Measurements from ENCODE around the gene HSPA14. TPM values are rescaled to one million over a fixed set of nuclear protein-coding genes. Genes with fewer than 3 reads are reported as not detected.
A peak's percentile ranks its signal among the peaks of the same experiment; 100 is the strongest.
"Not testable (repeated sequence)": the region's sequence is repeated elsewhere in the genome, so short reads cannot be mapped to it uniquely, and the experiment has no call there.

Gene HSPA14
- total RNA-seq, 1 donor from 2014 or later, result 9.5 TPM

- DNase-seq (ENCODE audit: low read depth), result peak; percentile 24
These were observed 42.1 kb downstream of the HSPA14 start for GRCh38 chr10:14880229-14880628.

- DNase-seq (ENCODE audit: low read depth), result no peak
These were observed 46.0 kb downstream of the HSPA14 start for GRCh38 chr10:14884082-14884481.

GRCh38 chr10:14889318-14889717 is 51.2 kb downstream of the HSPA14 start:
- peak; percentile 16 for DNase-seq (ENCODE audit: low read depth)

DNA sequence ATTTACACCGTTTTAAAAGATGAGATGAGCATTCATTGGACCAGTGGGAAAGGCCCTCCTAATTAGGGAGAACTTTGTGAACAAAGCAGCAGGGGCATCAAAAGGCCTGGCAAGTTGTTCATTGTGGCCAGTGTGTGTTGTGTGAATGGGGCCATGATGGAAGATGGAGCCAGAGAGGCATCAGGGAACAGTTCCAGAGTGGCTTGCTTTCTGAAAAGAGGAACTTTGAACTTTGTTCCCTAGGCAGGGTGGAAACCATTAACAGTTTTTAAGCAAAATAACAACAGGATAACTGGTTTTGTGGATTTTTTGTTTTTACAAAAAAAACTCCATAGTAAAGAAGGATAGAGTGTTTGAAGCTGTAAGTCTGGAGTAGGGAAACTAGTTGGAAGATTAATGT is 53.0 kb downstream of the HSPA14 start:
- DNase-seq (ENCODE audit: low read depth), result no peak

GRCh38 chr10:14904316-14904732 is 66.2 kb downstream of the HSPA14 start:
- DNase-seq (ENCODE audit: low read depth), result peak; percentile 46

DNA sequence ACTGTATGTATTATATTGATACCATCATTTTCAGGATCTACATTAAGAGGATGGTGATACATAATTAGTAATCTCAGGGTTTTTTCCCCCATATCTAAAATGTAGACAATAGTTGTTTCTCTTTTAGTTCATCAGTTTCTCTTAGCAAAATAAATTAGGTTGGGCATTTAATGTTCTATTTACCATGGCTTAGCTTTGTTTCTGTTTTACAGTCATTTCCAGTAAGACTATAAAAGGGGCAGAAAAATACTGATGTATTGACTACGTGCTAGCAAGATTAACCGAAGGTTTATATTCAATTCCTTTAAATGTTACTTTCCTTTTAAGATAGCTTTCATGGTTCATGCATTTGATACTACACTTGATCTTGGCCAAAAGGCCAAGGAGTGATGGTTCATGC is 66.8 kb downstream of the HSPA14 start:
- DNase-seq (ENCODE audit: low read depth), result no peak

GRCh38 chr10:14905890-14906289 is 67.8 kb downstream of the HSPA14 start:
- DNase-seq (ENCODE audit: low read depth), result no peak

- no peak for DNase-seq (ENCODE audit: low read depth)
These were observed 68.7 kb downstream of the HSPA14 start for GRCh38 chr10:14906765-14907164.

DNA sequence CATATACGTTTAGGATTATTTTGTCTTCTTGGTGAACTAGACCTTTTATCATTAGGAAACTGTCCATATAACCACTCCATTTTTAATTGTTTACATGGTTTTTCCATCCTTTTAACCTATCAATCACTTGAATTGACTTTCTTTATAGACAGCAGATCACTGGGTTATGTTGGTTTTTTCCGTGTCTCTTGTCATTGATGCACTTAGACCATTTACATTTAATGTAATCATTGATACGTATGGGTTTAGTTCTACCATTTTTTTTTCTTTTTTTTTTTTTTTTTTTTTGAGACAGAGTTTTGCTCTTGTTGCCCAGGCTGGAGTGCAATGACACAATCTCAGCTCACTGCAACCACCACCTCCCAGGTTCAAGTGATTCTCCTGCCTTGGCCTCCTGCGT is 69.5 kb downstream of the HSPA14 start:
- not testable (repeated sequence) for DNase-seq (ENCODE audit: low read depth)

- no peak for DNase-seq (ENCODE audit: low read depth)
These were observed 71.0 kb downstream of the HSPA14 start for GRCh38 chr10:14909101-14909500.

DNA sequence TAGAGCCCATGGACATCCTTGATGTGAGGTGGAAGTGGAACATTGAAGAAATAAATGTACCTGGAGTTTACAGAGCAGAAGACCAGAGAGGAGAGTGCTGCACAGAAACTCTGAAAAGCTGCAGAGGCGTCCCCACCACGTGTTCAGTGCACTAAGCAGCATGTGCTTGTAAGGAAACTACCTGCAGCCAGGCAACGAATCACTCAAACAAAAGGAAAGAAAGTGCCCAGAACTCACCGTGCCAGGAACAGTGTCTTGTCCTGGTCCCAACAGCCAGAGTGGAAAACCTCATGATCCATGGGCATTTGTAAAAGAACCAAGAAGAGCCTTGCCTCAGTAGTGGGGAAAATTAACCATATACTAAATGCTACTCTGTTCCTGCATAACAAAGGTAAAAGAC is 72.8 kb downstream of the HSPA14 start:
- DNase-seq (ENCODE audit: low read depth), result no peak

GRCh38 chr10:14911801-14912200 is 73.7 kb downstream of the HSPA14 start:
- no peak for DNase-seq (ENCODE audit: low read depth)

DNA sequence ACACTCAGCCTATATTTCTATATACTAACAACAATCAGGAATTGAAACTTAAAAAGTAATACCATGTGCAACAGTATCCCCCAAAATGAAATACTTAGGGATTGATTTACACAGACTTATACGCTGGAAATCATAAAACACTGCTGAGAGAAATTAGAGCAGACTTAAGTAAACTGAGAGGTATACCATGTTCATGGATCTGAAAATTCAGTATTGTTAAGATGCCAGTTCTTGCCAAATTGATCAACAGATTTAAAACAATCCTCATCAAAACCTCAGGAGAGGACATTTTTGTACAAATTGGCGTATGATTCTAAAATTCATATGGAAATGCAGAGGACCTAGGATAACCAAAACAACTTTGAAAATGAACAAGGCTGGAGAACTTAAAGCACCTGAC is 78.5 kb downstream of the HSPA14 start:
- DNase-seq (ENCODE audit: low read depth), result no peak

GRCh38 chr10:14917827-14918226 is 79.7 kb downstream of the HSPA14 start:
- no peak for DNase-seq (ENCODE audit: low read depth)

GRCh38 chr10:14918964-14919363 is 80.9 kb downstream of the HSPA14 start:
- no peak for DNase-seq (ENCODE audit: low read depth)

Other genes starting within 250 kb of the HSPA14 start
- 55.2 and 127 TPM in 2 replicates for gene FAM107B, start 63.4 kb upstream of the HSPA14 start, total RNA-seq
- 0.55 TPM in 1 of 2 replicates, not detected in the other for gene CDNF, start 269 bp upstream of the HSPA14 start, total RNA-seq
- gene MSANTD7, start within 50 bp of the HSPA14 start, total RNA-seq, result 17.6 and 20.7 TPM in 2 replicates
- 11.6 and 21.0 TPM in 2 replicates for gene SUV39H2, start 40.6 kb downstream of the HSPA14 start, total RNA-seq
- 9.7 and 12.2 TPM in 2 replicates for gene DCLRE1C, start 115.8 kb downstream of the HSPA14 start, total RNA-seq
- gene MEIG1, start 121.1 kb downstream of the HSPA14 start, total RNA-seq, result 0.40 TPM in 1 of 2 replicates, not detected in the other
- gene OLAH, start 205.6 kb downstream of the HSPA14 start, total RNA-seq, result 0.05 and 6.9 TPM in 2 replicates